C4-2B (cell line): ENCODE results near the gene LEMD3.

ENCODE experiments used
- CTCF ChIP-seq: fragments of 450-650 bp; conservative IDR thresholded peaks from 2 replicates; pipeline ENCODE4 v1.5.1; 2017; ENCODE audit warnings: mild to moderate bottlenecking
- ZFX ChIP-seq: fragments of 450-650 bp; IDR thresholded peaks from 2 replicates; pipeline ENCODE4 v1.6.1; 2017

GRCh38 chr12:65147312-65147905 lies 22.0 kb upstream of the LEMD3 start:
- no peak for TF ChIP-seq CTCF
- no peak for TF ChIP-seq ZFX
